ENCODE data around the gene RBM20. TPM values are rescaled to one million over a fixed set of nuclear protein-coding genes. Genes with fewer than 3 reads are reported as not detected.

Gene RBM20
- total RNA-seq, 1 donor from 2014 or later: 0.32 TPM

GRCh38 chr10:110601581-110601980 lies 42.6 kb upstream of the RBM20 start:
- Mint-ChIP-seq H3K27me3 (ENCODE audit: insufficient read depth, low read depth) (no peaks in the 10 kb centered on the region), H3K9me3 (no peaks in the 10 kb centered on the region), H3K27ac (no peak overlapping the region), H3K36me3 (peaks cover 13% of the 10 kb centered on the region), H3K4me1 (no peaks in the 10 kb centered on the region), H3K4me3 (no peak overlapping the region)
- Histone ChIP-seq H3K4me3 (no peak overlapping the region), H3K4me2 (no peak overlapping the region), H3K79me2 (ENCODE audit: low read depth) (no peaks in the 10 kb centered on the region), H2AFZ (replicated peaks) (no peak overlapping the region), H3K9ac (no peak overlapping the region), H3F3A (ENCODE audit: low read depth) (peaks cover 39% of the 10 kb centered on the region), H4K20me1 (ENCODE audit: low read depth) (no peaks in the 10 kb centered on the region), H3K27me3 (no peaks in the 10 kb centered on the region), H3K27ac (no peak overlapping the region), H3K4me1 (no peaks in the 10 kb centered on the region), H3K36me3 (peaks cover 48% of the 10 kb centered on the region), H3K9me3 (ENCODE audit: low read depth) (no peaks in the 10 kb centered on the region)
- TF ChIP-seq CTCF (IDR thresholded peaks at IDR 0.05): no peak
- no peak for TF ChIP-seq EZH2 (IDR thresholded peaks at IDR 0.05)
- no peak for TF ChIP-seq EZH2phosphoT487 (IDR thresholded peaks at IDR 0.05)
- no peak for DNase-seq (ENCODE audit: low spot score)

GRCh38 chr10:110608087-110608486 lies 36.0 kb upstream of the RBM20 start:
- H3K27me3 ChIP-seq: no peaks in the 10 kb centered on the region
- TF ChIP-seq EZH2phosphoT487 (IDR thresholded peaks at IDR 0.05) (no peak), EZH2 (IDR thresholded peaks at IDR 0.05) (no peak), CTCF (IDR thresholded peaks at IDR 0.05) (no peak)
- H3K9ac ChIP-seq: no peak overlapping the region
- no peak overlapping the region for H3K27ac ChIP-seq
- peaks cover 26% of the 10 kb centered on the region for H3K36me3 ChIP-seq
- peaks cover 13% of the 10 kb centered on the region for H3K4me1 Mint-ChIP-seq
- H3K4me1 ChIP-seq: peaks cover 11% of the 10 kb centered on the region
- H2AFZ ChIP-seq (replicated peaks): no peak overlapping the region
- H3K4me3 ChIP-seq: no peak overlapping the region
- peaks cover 6% of the 10 kb centered on the region for H3K36me3 Mint-ChIP-seq
- no peaks in the 10 kb centered on the region for H3K27me3 Mint-ChIP-seq (ENCODE audit: insufficient read depth, low read depth)
- no peaks in the 10 kb centered on the region for H4K20me1 ChIP-seq (ENCODE audit: low read depth)
- H3K9me3 ChIP-seq (ENCODE audit: low read depth): no peaks in the 10 kb centered on the region
- H3K9me3 Mint-ChIP-seq: no peaks in the 10 kb centered on the region
- H3K4me2 ChIP-seq: no peak overlapping the region
- no peaks in the 10 kb centered on the region for H3K79me2 ChIP-seq (ENCODE audit: low read depth)
- DNase-seq (ENCODE audit: low spot score): no peak
- no peak overlapping the region for H3K27ac Mint-ChIP-seq
- H3K4me3 Mint-ChIP-seq: no peak overlapping the region
- H3F3A ChIP-seq (ENCODE audit: low read depth): peaks cover 20% of the 10 kb centered on the region

- no peaks in the 10 kb centered on the region for H3K79me2 ChIP-seq (ENCODE audit: low read depth)
- no peaks in the 10 kb centered on the region for H4K20me1 ChIP-seq (ENCODE audit: low read depth)
- Mint-ChIP-seq H3K4me3 (no peak overlapping the region), H3K36me3 (peaks cover 3% of the 10 kb centered on the region), H3K9me3 (no peaks in the 10 kb centered on the region), H3K4me1 (peaks cover 13% of the 10 kb centered on the region), H3K27me3 (ENCODE audit: insufficient read depth, low read depth) (peaks cover 6% of the 10 kb centered on the region), H3K27ac (no peak overlapping the region)
- H3K4me2 ChIP-seq: no peak overlapping the region
- H3K27me3 ChIP-seq: no peaks in the 10 kb centered on the region
- peaks cover 17% of the 10 kb centered on the region for H3F3A ChIP-seq (ENCODE audit: low read depth)
- H2AFZ ChIP-seq (replicated peaks): no peak overlapping the region
- H3K36me3 ChIP-seq: peaks cover 14% of the 10 kb centered on the region
- peaks cover 11% of the 10 kb centered on the region for H3K4me1 ChIP-seq
- no peaks in the 10 kb centered on the region for H3K9me3 ChIP-seq (ENCODE audit: low read depth)
- H3K27ac ChIP-seq: no peak overlapping the region
- no peak for DNase-seq (ENCODE audit: low spot score)
- TF ChIP-seq CTCF (IDR thresholded peaks at IDR 0.05): no peak
- no peak for TF ChIP-seq EZH2phosphoT487 (IDR thresholded peaks at IDR 0.05)
- TF ChIP-seq EZH2 (IDR thresholded peaks at IDR 0.05): no peak
- no peak overlapping the region for H3K9ac ChIP-seq
- no peak overlapping the region for H3K4me3 ChIP-seq
These were observed 34.5 kb upstream of the RBM20 start for GRCh38 chr10:110609605-110610004.

Data from neural progenitor cell (in vitro differentiated cells).